ENCODE data around the gene BLCAP. TPM values are rescaled to one million over a fixed set of nuclear protein-coding genes. Genes with fewer than 3 reads are reported as not detected.
"Not testable (repeated sequence)": the region's sequence is repeated elsewhere in the genome, so short reads cannot be mapped to it uniquely, and the experiment has no call there.

The BLCAP gene
- polyA plus RNA-seq, 3 donors: 75.9 to 85.8 (median 77.4) TPM

- no peak for DNase-seq (ENCODE audit: low read depth in 3 of 3, low spot score in 2 of 3)
Measured at GRCh38 chr20:37558779-37559178, 31.1 kb upstream of the BLCAP start.

DNA sequence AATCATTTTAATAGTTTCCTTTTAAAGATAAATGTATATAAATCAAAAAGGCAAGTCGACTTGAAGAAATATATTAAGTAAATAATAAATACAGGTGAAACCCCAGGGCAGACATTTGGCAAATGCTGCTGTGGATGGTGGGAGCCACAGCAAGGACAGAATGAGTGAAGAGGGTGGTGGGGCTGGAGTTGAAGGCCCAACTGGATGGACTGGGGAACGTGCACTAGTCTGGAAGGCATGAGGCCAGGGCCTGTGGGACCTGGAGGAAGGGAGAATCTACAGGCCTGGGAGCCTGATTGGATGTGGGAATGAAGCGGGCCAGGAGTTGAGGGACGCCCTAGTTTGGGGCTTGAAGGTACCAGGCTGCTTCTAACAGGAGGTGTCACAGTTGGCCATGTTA, 30.6 kb upstream of the BLCAP start:
- DNase-seq (ENCODE audit: low read depth in 3 of 3, low spot score in 2 of 3): no peak

GRCh38 chr20:37556538-37556937, 28.9 kb upstream of the BLCAP start:
- no peak for DNase-seq (ENCODE audit: low read depth in 3 of 3, low spot score in 2 of 3)

- DNase-seq (ENCODE audit: low read depth in 3 of 3, low spot score in 2 of 3): not testable (repeated sequence)
Measured at GRCh38 chr20:37554721-37555298, 27.1 kb upstream of the BLCAP start.

- no peak for DNase-seq (ENCODE audit: low read depth in 3 of 3, low spot score in 2 of 3)
Measured at GRCh38 chr20:37552415-37552814, 24.7 kb upstream of the BLCAP start.

DNA sequence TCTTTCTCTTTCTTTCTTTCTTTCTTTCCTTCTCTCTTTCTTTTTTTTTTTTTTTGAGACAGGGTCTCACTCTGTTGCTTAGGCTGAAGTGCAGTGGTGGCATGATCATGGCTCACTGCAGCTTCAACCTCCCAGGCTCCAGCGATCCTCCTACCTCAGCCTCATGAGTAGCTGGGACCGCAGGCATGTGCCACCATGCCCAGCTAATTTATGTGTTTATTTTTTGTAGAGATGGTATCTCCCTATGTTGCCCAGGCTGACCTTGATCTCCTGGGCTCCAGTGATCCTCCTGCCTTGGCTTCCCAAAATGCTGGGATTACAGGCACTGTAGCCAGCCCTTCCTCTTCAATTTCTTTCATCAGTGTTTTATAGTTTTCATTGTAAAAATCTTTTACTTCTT, 24.0 kb upstream of the BLCAP start:
- not testable (repeated sequence) for DNase-seq (ENCODE audit: low read depth in 3 of 3, low spot score in 2 of 3)

- DNase-seq (ENCODE audit: low read depth in 3 of 3, low spot score in 2 of 3): not testable (repeated sequence)
Measured at GRCh38 chr20:37550101-37550920, 22.6 kb upstream of the BLCAP start.

GRCh38 chr20:37547912-37548311, 20.2 kb upstream of the BLCAP start:
- DNase-seq (ENCODE audit: low read depth in 3 of 3, low spot score in 2 of 3): no peak

- DNase-seq (ENCODE audit: low read depth in 3 of 3, low spot score in 2 of 3): no peak
Measured at GRCh38 chr20:37545516-37545915, 17.8 kb upstream of the BLCAP start.

DNA sequence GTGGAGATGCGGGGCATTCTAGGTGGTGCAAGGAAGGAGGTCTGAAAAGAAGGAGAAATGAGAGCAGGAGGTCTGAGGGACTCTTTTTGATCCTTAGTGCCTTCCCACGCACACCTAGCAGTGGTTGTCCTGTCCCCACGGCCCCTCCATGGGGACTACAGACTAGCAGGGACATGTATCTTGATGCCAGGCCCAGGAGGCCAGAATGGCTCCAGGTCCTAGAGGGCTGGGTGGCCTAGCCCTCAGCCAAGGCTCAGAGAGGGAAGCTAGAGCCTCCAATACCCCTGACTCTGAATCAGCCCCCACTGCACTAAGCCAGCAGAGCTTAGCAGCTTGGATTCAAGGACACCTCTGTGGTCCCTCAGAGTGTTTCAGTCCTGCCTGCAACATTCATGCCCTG, 16.7 kb upstream of the BLCAP start:
- no peak for DNase-seq (ENCODE audit: low read depth in 3 of 3, low spot score in 2 of 3)

DNA sequence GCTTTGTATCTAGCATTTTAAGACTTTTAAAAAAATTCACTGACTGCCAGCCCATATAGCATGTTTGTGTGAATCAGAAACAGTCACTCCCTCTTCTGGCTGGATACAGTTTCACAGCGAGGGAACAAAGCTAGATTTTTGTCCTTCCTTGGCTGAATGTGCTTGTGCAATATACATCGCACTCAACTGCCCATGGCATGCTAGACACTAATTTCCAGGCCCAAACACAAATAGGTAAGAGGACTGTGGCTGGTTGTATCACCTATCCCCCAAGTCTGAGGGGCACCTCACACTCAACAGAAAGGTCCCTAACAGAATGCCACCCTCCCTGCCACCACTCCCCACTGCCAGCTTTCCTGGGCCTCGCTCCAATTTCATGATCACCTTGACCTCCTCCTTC, 16.2 kb upstream of the BLCAP start:
- DNase-seq (ENCODE audit: low read depth in 3 of 3, low spot score in 2 of 3): no peak

DNA sequence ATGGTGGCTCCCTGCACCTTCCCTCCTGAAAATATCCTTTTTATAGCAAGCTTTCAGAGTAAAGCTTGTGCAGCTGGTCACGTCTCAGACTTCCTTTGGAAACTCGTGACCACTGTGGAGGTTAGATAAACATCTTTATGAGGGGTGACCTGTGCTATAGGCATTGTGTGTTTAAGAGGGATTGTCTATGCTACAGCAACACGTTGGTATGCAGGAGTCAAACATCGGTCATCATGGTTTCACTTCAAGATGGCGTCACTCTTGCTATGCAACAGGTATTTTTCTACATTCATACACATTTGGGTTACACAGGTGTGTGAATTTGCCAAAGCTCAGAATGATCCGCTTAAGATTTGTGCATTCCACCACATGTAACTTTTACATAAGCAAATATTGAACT, 14.6 kb upstream of the BLCAP start:
- DNase-seq (ENCODE audit: low read depth in 3 of 3, low spot score in 2 of 3): no peak

DNA sequence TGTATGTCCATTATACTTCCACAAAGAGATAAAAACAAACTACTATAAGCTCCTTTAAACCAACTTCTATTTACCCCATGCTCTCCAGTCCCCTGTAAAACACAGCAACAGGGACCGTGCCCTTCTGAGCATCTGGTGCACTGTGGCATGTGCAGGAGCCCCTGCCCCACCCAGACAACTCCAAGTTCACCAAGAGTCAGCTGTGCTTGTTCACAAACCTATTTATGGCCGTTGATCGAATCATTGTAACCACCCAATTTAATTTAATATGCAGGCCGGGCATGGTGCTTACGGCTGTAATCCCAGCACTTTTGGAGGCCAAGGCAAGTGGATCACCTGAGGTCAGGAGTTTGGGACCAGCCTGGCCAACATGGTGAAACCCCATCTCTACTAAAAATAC, 13.7 kb upstream of the BLCAP start:
- no peak for DNase-seq (ENCODE audit: low read depth in 3 of 3, low spot score in 2 of 3)

DNA sequence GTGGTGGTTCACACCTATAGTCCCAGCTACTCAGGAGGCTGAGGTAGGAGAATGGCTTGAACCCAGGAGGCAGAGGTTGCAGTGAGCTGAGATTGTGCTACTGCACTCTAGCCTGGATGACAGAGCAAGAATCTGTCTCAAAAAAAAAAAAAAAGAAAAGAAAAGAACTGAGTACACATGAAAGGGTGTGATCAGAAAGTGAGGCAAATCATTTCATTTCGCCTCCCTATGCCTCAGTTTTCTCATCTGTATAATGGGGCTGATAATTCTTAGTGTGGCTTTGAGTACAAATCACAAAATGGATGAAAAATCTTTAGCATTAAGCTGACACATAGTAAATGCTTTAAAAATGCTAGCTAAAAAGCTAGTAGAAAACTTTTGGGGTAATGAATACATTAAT, 13.2 kb upstream of the BLCAP start:
- not testable (repeated sequence) for DNase-seq (ENCODE audit: low read depth in 3 of 3, low spot score in 2 of 3)

- no peak for DNase-seq (ENCODE audit: low read depth in 3 of 3, low spot score in 2 of 3)
Measured at GRCh38 chr20:37540001-37540400, 12.3 kb upstream of the BLCAP start.

GRCh38 chr20:37539424-37539823, 11.7 kb upstream of the BLCAP start:
- DNase-seq (ENCODE audit: low read depth in 3 of 3, low spot score in 2 of 3): no peak

- DNase-seq (ENCODE audit: low read depth in 3 of 3, low spot score in 2 of 3): no peak
Measured at GRCh38 chr20:37538003-37538402, 10.3 kb upstream of the BLCAP start.

DNA sequence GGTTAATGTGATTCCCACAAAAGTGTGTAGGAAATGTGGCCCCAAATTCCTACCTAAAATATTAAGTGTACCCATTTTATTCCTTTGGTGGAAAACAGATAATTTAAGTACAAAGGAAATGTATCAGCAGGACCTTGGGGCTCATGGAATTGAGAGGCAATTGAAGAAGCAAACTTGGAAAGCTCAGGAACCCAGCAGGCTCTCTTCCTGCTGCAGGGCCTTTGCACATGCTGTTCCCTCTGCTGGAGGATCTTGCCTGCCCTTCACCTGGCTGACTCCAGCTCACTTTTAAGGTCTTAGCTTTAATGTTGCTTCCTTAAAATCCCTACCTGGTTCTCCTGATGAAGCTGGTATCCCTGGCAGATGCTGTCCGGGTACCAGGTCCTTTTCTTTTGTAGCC, 9.8 kb upstream of the BLCAP start:
- DNase-seq (ENCODE audit: low read depth in 3 of 3, low spot score in 2 of 3): no peak

DNA sequence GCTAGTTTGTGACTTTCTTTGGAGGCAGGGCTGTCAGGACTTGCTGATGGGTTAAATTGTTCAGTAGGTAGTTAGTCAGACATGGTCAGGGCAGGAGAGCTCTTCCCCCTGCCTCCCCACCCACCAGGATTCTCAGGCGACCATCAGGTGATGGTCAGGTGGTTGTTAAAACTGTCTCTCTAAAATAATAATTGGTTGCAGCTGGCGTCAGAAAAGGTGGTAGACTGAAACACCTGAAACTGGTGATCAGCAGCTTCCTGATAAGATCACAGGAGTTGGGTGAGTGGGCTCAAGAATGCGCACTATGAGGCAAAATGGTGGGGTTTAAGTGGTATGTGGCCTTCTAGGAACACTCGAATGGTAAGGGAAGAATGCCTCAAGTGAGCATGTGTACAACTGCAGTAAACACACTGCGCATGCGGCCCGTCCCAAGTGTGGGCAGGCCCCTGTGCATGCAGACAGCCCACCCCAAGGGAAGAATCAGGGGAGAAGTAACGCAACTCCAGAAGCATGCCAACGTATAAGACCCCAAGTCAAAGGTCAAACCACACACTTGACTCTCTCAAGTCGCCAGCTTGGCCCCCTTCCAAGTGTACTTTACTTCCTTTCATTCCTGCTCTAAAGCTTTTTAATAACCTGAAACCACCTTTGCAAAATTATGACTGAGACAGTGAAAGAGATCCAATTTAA, 7.9 kb upstream of the BLCAP start:
- DNase-seq (ENCODE audit: low read depth in 3 of 3, low spot score in 2 of 3): no peak

DNA sequence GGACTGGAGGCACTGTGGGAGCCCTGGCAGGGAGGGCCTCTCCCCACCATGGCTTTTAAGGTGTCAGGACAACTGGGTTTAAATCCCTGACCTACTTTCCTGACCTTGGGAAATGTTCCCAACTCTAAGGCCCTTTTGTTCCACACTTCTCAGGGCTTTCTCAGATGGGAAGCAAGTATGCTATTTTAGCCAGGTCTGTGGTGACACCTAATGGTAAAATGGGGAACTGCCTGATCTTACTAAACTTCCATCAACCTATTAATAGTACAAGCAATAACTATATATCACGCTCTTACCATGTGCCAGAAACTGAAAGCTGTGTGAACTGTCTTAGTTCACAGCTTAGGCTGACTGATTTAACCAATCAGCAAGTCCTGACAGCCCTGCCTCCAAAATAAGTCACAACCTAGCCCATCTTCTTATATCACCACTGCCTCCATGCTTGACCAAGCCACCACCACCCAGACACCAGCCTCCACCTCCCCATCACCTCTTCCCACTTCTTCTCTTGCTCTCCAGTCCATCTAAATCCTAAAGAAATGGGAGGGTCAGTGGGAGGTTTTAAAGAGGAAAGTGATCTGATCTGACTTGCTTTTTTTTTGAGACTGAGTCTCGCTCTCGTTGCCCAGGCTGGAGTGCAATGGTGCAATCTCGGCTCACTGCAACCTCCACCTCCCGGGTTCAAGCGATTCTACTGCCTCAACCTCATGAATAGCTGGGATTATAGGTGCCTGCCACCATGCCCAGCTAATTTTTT, 6.9 kb upstream of the BLCAP start:
- peak in 1 of 3 donors; percentile 69 for DNase-seq (ENCODE audit: low read depth in 3 of 3, low spot score in 2 of 3)

DNA sequence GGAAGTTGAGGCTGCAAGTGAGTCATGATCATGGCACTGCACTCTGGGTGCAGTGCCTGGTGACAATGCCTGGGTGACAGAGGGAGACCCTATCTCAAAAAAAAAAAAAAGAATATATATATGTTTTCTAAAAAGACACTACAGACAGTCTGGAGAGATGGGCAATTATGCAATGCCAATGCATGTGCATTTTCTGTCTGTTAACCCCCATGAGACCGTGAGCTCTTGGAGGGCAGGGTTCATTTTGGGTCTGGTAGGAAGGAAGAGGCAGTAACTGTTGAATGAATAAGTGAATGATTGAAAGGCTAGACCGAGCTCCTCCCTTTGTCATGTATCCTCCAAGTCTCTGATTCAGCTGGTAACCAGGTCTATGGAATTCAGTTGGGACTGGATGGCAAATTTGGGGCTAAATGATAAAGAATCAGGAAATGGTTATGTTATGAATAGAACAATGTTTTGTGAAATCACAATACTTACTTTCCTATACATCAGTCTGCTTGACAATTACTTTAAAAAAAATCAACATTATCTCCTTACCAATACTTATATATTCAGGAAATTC, 5.6 kb upstream of the BLCAP start:
- DNase-seq (ENCODE audit: low read depth in 3 of 3, low spot score in 2 of 3): no peak
